ENCODE results near the gene DAZ1. TPM values are rescaled to one million over a fixed set of nuclear protein-coding genes. Genes with fewer than 3 reads are reported as not detected.
"Not testable (repeated sequence)": the region's sequence is repeated elsewhere in the genome, so short reads cannot be mapped to it uniquely, and the experiment has no call there.

Gene DAZ1, protein sequence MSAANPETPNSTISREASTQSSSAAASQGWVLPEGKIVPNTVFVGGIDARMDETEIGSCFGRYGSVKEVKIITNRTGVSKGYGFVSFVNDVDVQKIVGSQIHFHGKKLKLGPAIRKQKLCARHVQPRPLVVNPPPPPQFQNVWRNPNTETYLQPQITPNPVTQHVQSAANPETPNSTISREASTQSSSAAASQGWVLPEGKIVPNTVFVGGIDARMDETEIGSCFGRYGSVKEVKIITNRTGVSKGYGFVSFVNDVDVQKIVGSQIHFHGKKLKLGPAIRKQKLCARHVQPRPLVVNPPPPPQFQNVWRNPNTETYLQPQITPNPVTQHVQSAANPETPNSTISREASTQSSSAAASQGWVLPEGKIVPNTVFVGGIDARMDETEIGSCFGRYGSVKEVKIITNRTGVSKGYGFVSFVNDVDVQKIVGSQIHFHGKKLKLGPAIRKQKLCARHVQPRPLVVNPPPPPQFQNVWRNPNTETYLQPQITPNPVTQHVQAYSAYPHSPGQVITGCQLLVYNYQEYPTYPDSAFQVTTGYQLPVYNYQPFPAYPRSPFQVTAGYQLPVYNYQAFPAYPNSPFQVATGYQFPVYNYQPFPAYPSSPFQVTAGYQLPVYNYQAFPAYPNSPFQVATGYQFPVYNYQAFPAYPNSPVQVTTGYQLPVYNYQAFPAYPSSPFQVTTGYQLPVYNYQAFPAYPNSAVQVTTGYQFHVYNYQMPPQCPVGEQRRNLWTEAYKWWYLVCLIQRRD
- under 1 TPM in 2 of 10 donors, not detected in 8; 0.07 TPM for polyA plus RNA-seq (ENCODE audit: insufficient read length in 10 of 10)
- long read RNA-seq, donor 1 = 0 reads
- long read RNA-seq, donor 2 = 0 reads
- long read RNA-seq, donor 3 = 0 reads
- long read RNA-seq, donor 4 = 0 reads
- long read RNA-seq, donor 5 = 0 reads
- long read RNA-seq, donor 6 = 0 reads
- long read RNA-seq, donor 7 = 0 reads
- long read RNA-seq, donor 8 = 0 reads
- long read RNA-seq, donor 9 = 0 reads

DNA sequence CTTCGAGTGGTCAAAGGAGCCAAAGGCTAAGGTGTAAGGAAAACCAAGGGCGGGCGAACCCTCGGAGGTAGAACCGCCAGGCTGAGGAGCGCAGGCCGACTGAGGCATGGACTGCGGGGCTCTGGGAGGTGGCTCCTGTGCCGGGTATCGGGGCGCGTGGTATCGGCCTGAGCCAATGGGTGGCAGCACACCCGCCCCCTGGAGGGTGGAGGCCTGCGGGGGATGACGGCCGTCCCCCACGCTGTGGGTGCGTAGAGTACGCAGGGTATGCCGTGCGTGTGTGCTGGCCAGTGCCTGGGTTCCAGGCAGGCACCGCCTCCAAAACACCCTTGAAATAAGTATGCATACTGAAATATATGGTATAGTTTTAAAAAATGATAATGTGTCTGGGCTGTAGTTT is at the start of gene DAZ1:
TSS of gene DAZ1 (minus strand) at position 101 of the 400 bp plus-strand sequence. CDS start 208 bp downstream, outside the sequence.
- not testable (repeated sequence) for DNase-seq

DNA sequence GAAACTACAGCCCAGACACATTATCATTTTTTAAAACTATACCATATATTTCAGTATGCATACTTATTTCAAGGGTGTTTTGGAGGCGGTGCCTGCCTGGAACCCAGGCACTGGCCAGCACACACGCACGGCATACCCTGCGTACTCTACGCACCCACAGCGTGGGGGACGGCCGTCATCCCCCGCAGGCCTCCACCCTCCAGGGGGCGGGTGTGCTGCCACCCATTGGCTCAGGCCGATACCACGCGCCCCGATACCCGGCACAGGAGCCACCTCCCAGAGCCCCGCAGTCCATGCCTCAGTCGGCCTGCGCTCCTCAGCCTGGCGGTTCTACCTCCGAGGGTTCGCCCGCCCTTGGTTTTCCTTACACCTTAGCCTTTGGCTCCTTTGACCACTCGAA is 20.4 kb upstream of the DAZ1 start, which contains the start of gene DAZ2:
TSS of gene DAZ2 (plus strand) at position 301 of the 400 bp plus-strand sequence. CDS start 208 bp downstream, outside the sequence.
- DNase-seq = not testable (repeated sequence)

DNA sequence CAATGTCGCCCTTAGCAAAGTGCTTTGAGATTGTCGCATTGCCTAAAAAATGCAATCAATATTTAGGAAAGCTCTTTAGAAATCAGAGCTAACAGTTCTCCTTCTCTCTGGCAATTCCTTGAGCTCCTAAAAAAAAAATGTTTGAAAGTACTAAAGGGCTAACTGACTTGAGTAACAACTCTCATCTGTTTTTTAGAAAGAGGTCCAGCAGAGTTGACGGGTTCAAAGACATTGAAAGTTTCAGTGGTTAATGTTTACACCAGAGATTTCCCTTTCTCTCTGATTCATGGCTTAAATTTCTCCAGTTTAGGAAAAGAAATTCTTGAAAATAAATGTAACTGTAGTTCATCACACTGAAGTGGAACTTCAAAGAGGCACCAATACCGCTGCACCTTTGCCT is 11.9 kb upstream of the DAZ1 start:
- DNase-seq = not testable (repeated sequence)

DNA sequence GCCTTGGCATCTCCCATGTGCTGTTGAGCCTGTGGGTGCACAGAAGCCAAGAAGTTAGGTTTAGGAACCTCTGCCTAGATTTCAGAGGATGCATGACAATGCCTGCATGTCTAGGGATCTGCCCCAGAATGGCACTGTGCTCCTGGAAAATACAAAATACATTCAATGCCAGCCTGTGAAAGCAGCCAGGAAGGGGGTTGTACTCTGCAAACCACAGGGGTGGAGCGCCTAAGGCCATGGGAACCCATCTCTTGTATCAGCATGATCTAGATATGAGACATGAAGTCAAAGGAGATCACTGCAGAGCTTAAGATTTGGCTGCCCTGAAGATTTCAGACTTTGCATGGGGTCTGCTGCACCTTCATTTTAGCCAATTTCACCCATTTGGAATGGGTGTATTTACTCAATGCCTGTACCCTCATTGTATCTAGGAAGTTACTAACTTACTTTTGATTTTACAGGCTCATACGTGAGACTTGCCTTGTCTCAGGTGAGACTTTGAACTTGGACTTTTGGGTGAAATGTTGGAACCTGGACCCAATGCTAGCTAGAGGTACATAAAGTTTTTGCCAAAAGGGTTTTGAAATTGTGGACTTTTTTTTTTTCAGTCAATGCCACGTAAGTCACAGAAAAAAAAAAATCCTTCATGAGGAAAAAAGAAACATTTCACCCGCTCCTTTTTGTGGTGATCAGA is 11.1 kb upstream of the DAZ1 start:
- not testable (repeated sequence) for DNase-seq

DNA sequence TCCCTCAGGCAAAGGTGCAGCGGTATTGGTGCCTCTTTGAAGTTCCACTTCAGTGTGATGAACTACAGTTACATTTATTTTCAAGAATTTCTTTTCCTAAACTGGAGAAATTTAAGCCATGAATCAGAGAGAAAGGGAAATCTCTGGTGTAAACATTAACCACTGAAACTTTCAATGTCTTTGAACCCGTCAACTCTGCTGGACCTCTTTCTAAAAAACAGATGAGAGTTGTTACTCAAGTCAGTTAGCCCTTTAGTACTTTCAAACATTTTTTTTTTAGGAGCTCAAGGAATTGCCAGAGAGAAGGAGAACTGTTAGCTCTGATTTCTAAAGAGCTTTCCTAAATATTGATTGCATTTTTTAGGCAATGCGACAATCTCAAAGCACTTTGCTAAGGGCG is 8.6 kb upstream of the DAZ1 start:
- DNase-seq = not testable (repeated sequence)

Other genes with a start within 250 kb of the DAZ1 start
- gene BPY2, start 214.7 kb downstream of the DAZ1 start, polyA plus RNA-seq (ENCODE audit: insufficient read length in 10 of 10) = not detected
- gene DAZ2, start 20.5 kb upstream of the DAZ1 start, polyA plus RNA-seq (ENCODE audit: insufficient read length in 10 of 10) = not detected

All from muscle of back (tissue), 13 donors.